ENCODE data around the gene CYSRT1.

DNA sequence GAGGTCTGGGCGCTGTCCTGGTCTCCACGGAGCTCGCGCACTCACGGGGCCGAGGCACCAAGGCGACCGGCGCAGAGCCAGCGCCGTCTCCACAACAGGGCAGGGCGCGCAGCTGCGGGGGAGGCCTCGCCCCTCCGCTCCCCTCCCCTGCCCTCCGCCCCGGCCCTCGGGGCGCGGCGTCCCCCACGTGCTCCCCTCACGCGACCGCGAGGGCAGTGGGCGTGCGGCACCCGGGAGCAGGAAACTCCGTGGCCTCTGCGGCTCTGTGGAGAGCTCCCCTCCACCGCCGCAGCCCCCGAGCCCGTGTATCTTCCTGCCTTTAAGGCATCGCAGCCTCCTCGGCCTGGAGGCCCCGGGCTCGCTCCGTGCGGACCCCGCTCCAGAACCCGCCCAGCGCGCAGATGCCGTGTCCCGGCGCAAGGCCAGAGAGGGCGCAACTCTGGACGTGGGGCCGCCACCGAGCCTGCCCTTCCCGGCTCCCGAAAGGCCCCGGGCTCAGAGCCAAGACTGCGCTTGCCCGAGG is 15.4 kb downstream of the CYSRT1 start:
- no peak for TF ChIP-seq POLR2A (IDR thresholded peaks at IDR 0.05; ENCODE audit: low read depth, low read length)
- no peak for TF ChIP-seq POLR2AphosphoS5 (IDR thresholded peaks at IDR 0.05; ENCODE audit: low read depth, low read length)
